Measurements from ENCODE around the gene TRAPPC12.

- TF ChIP-seq, protein P1, sequence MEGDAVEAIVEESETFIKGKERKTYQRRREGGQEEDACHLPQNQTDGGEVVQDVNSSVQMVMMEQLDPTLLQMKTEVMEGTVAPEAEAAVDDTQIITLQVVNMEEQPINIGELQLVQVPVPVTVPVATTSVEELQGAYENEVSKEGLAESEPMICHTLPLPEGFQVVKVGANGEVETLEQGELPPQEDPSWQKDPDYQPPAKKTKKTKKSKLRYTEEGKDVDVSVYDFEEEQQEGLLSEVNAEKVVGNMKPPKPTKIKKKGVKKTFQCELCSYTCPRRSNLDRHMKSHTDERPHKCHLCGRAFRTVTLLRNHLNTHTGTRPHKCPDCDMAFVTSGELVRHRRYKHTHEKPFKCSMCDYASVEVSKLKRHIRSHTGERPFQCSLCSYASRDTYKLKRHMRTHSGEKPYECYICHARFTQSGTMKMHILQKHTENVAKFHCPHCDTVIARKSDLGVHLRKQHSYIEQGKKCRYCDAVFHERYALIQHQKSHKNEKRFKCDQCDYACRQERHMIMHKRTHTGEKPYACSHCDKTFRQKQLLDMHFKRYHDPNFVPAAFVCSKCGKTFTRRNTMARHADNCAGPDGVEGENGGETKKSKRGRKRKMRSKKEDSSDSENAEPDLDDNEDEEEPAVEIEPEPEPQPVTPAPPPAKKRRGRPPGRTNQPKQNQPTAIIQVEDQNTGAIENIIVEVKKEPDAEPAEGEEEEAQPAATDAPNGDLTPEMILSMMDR (conservative IDR thresholded peaks at IDR 0.05; ENCODE audit: low read depth, low read length), result no peak
- TF ChIP-seq EZH2 (IDR thresholded peaks at IDR 0.05; ENCODE audit: low read length, unreplicated experiment), result no peak
- TF ChIP-seq EZH2phosphoT487 (IDR thresholded peaks at IDR 0.05; ENCODE audit: borderline replicate concordance, low read length), result no peak
Observed at GRCh38 chr2:3409627-3410170, 30.2 kb downstream of the TRAPPC12 start.

Measured in PC-3 (cell line).